Lower lobe of right lung (tissue), 2 donors: ENCODE measurements around the gene DDO. TPM values are rescaled to one million over a fixed set of nuclear protein-coding genes. Genes with fewer than 3 reads are reported as not detected.
A peak's percentile ranks its signal among the peaks of the same experiment; 100 is the strongest.

Experiments
- ATAC-seq, 2 donors: fragments of 200-7000 bp; cut with Tn5 transposase; one replicate each; pipeline ENCODE4 v1.9.1; 2020 to 2022; ENCODE audit warnings: mild to moderate bottlenecking in 2 of 2, moderate library complexity in 2 of 2
- DNase-seq: peaks from one replicate; pipeline ENCODE4 v3.0.0-alpha.2; 2020
- H3K27ac ChIP-seq: fragments of 200-600 bp; one replicate; pipeline ENCODE4 v1.8.0; 2022
- H3K27me3 ChIP-seq: fragments of 200-600 bp; one replicate; pipeline ENCODE4 v1.8.0; 2022; ENCODE audit warnings: low read depth
- H3K36me3 ChIP-seq: fragments of 200-600 bp; one replicate; pipeline ENCODE4 v1.8.0; 2022; ENCODE audit warnings: mild to moderate bottlenecking
- H3K4me1 ChIP-seq: fragments of 200-600 bp; one replicate; pipeline ENCODE4 v1.8.0; 2022
- H3K4me3 ChIP-seq: fragments of 200-600 bp; one replicate; pipeline ENCODE4 v1.8.0; 2022; ENCODE audit warnings: mild to moderate bottlenecking
- H3K9me3 ChIP-seq: fragments of 200-600 bp; one replicate; pipeline ENCODE4 v1.8.0; 2022
- CTCF ChIP-seq: fragments of 200-600 bp; IDR thresholded peaks from one replicate; pipeline ENCODE4 v1.8.0; 2022; ENCODE audit warnings: antibody characterized with exemption, mild to moderate bottlenecking
- intact Hi-C: fragments of 100-400 bp; cut with DNase I; formaldehyde crosslinking; loops from one replicate; pipeline ENCODE4 v1.11.0; 2022
- long read RNA-seq: library from polyadenylated mRNA; unstranded; transcript quantifications from one replicate; pipeline ENCODE4 v2.0.0, GENCODE V29; 2021
- total RNA-seq: library from RNA; stranded (reverse); fragmentation: NEBNext Ultra II Directional; extraction: Animal tissue kit (Norgen Biotek cat#: 25700); gene quantifications from one replicate; pipeline ENCODE4 v1.2.1, GENCODE V29; 2021
- donor health status: DM: no; HTN: yes; CAD: no; lungs with severe emphysema.

The DDO gene
- total RNA-seq = 10.8 TPM
- long read RNA-seq, transcript DDO-202 (5 exons, 2,130 nt) = major isoform, 6 of 12 reads
- long read RNA-seq, partial matches to known transcripts = 1 of 12 reads
- long read RNA-seq, other reads (novel, unspliced or antisense) = 4 of 12 reads

- no peaks in the 10 kb centered on the region for H3K36me3 ChIP-seq
- peak within 1 kb of the TSS; percentile 79 for H3K27ac ChIP-seq
- DNase-seq (peak; percentile 70), ATAC-seq (peak; percentile 88 to 89)
- TF ChIP-seq CTCF = no peak
- H3K27me3 ChIP-seq = no peaks in the 10 kb centered on the region
- H3K9me3 ChIP-seq = no peaks in the 10 kb centered on the region
- H3K4me1 ChIP-seq = peaks cover 19% of the 10 kb centered on the region
- intact Hi-C loops = no loop called here
- peak within 1 kb of the TSS; percentile 52 for H3K4me3 ChIP-seq
These were observed at the start of gene DDO for GRCh38 chr6:110415086-110415916. TSS of gene DDO (minus strand) at chr6:110415575. CDS start at chr6:110413462, 2,113 bp downstream.

- no peak for ATAC-seq
- H3K27ac ChIP-seq = no peak overlapping the region
- intact Hi-C loops = no loop called here
These were observed 47.6 kb upstream of the DDO start for GRCh38 chr6:110462884-110463481.

GRCh38 chr6:110461376-110461775, 46.0 kb upstream of the DDO start:
- no peaks in the 10 kb centered on the region for H3K36me3 ChIP-seq
- no peak overlapping the region for H3K4me3 ChIP-seq
- TF ChIP-seq CTCF = no peak
- peaks cover 22% of the 10 kb centered on the region for H3K9me3 ChIP-seq
- no peak overlapping the region for H3K27ac ChIP-seq
- no peaks in the 10 kb centered on the region for H3K4me1 ChIP-seq
- DNase-seq (no peak), ATAC-seq (no peak)
- intact Hi-C loops = no loop called here
- H3K27me3 ChIP-seq = no peaks in the 10 kb centered on the region

More at GRCh38 chr6:110462884-110463481, 47.6 kb upstream of the DDO start:
- no peak for DNase-seq
- no peaks in the 10 kb centered on the region for H3K27me3 ChIP-seq
- no peak for TF ChIP-seq CTCF
- H3K9me3 ChIP-seq = peaks cover 22% of the 10 kb centered on the region
- no peak overlapping the region for H3K4me3 ChIP-seq
- H3K36me3 ChIP-seq = no peaks in the 10 kb centered on the region
- no peaks in the 10 kb centered on the region for H3K4me1 ChIP-seq

DNA sequence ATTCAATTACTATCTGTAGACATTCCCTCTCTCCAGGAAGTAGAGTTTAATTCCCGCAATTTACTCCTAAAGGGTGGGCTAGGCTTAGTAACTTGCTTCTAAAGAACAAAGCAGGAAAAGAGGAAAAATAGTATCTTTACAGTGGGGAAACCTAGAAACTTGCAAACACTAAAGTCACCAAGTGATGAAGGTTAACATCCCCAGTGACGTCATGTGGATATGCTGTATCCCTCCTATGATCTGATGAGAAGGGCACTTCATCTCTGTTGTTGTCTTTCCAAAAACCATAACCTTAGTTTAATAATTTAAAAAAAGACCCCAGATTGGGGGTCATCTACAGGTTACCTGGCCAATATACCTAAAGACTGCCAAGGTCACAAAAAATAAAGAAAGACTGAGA, 43.8 kb upstream of the DDO start:
- no peak for ATAC-seq
- no peak overlapping the region for H3K27ac ChIP-seq
- H3K36me3 ChIP-seq = no peaks in the 10 kb centered on the region
- no peak for DNase-seq
- intact Hi-C loops = no loop called here
- peaks cover 22% of the 10 kb centered on the region for H3K9me3 ChIP-seq
- no peak overlapping the region for H3K4me3 ChIP-seq
- no peaks in the 10 kb centered on the region for H3K27me3 ChIP-seq
- no peaks in the 10 kb centered on the region for H3K4me1 ChIP-seq
- TF ChIP-seq CTCF = no peak

DNA sequence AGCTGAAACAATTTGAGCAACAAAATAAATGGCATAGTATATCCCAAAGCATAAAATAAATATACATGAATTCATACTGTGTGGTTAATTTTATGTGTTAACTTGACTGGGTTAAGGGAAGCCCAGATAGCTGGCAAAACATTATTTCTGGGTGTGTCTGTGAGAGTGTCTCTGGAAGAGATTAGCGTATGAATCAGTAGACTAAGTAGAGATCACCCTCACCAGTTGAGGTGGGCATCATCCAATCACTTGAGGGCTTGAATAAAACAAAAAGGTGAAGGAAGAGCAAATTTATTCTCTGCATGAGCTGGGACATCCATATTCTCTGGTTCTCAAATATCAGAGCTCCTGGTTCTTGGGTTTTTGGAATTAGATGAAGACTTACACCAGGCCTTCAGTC, 43.1 kb upstream of the DDO start:
- no peak for ATAC-seq
- H3K9me3 ChIP-seq = peaks cover 21% of the 10 kb centered on the region
- H3K27ac ChIP-seq = no peak overlapping the region
- no peaks in the 10 kb centered on the region for H3K4me1 ChIP-seq
- H3K36me3 ChIP-seq = no peaks in the 10 kb centered on the region
- H3K27me3 ChIP-seq = no peaks in the 10 kb centered on the region
- TF ChIP-seq CTCF = no peak
- H3K4me3 ChIP-seq = no peak overlapping the region
- intact Hi-C loops = no loop called here
- no peak for DNase-seq
